ENCODE measurements around the gene COX17.

The COX17 gene

DNA sequence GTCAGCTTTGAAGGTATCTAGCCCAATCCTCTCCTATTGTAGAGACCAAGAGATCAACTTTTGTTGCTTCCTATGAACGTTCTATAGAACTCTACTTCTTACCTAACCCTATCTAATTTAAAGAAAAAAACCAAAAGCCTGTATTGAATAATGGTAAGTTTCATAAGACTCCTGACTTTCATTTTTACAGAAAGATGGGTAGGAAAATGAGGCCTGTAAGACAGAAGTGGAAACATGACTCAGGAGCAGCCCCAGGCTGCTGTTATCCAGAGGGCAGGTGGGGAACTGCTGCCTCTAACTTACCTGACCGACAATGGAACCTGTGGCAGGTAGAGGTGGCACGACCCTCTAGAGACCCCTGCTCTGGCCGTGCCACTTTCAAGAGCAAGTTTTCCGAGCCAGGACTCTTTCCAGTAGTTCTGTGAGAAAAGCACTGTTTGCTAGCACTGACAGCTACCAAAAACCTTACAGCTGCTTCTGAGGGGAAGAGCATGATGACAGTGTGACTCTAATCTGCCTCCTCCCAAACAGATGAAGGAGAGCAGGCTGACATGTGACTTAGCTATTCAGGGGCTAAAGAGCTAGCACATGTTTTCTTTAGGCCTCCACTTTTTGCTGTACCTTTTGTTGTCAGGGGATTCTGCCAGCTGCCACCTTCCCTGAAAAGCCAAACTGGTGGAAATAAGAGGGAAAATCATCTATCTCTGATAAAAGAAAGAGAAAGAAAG lies 34.3 kb downstream of the COX17 start:
- DNase-seq, result no peak

DNA sequence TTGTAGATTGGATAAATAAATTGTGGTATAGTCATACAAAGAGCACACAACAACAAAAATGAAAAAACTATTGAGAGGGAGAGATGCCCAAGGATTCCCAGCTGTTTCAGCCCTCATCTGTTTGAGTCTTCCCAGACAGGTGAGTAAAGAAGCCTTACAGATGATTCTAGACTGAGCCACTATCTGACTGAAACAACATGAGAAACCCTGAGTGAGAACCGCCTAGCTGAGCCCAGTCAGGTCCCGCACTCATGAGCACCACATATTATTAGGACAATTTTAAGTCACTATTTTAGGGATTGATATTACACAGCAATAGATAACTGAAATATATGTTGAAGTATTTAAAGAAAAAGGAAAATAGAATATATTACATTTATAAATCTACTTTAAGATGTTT lies 35.8 kb downstream of the COX17 start:
- no peak for DNase-seq

DNA sequence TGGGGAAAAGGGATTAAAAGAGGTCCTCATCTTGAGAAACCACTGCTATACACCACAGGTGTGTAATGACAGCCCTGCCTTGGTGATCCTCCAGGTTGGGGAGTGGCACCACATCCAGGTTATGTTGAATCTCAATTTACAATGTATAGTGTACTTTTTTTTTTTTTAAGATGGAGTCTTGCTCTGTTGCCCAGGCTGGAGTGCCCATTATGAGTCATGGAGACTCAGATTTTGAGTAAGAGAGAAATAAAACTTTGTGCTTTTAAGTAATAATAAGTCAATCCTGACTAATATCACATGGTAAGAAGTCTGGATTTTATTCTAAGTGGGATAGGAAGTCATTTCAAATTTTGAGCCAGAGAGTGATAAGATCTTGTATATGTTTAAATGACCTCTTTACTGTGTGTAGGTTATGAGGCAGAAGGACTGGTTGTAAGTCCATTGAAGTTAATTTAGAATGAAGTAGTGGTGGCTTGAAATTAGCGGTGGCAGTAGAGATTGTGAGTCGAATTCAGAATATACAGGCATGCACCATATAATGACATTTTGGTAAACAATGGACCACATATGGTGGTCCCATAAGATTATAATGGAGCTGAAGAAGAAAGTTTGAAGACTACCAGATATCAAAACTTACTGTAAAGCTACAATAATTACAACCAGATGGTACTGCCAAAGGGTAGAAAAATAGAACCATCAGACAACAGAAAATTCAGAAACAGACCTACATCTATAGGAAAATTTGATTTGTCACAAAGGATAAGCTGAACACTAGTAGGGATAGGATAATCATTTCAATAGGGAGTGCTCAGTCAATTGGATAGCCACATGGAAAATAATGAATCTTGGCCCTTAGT lies 37.5 kb downstream of the COX17 start:
- DNase-seq, result no peak

DNA sequence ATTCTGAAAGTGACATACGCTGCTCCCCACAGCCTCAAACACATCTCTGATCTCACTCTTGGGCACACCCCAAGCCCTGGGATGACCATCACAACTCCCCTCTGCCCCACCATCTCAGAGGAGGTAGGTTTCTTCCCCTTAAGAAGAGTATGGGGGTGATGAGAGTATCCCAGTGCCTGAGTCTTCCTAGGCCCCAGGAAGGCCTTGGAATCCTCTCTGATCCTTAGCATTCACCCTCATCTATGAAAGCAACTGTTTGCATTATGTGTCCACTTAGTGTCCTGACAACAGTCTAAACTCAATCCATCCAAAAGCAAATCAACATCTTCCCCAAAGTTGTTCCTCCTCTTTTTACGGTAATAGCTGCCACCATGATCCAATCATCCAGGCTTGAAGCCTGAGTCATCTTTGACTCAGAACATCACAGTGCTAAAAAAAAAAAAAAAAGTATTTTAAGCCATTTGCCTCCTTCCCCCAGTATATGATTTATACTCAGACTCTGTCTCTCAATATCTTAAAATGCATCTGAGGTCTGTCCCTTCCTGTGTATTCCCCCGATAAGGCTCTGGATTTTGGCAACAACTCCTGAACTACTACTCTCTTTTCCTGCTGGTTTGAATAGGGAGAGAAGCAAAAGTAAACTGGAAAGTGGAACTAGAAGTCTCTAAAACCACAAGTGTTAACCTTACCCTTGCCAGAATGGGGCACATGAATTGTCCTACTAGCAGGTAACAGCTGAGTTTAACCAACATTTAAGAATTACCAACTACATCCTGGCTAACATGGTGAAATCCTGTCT lies 39.3 kb downstream of the COX17 start:
- DNase-seq, result no peak

DNA sequence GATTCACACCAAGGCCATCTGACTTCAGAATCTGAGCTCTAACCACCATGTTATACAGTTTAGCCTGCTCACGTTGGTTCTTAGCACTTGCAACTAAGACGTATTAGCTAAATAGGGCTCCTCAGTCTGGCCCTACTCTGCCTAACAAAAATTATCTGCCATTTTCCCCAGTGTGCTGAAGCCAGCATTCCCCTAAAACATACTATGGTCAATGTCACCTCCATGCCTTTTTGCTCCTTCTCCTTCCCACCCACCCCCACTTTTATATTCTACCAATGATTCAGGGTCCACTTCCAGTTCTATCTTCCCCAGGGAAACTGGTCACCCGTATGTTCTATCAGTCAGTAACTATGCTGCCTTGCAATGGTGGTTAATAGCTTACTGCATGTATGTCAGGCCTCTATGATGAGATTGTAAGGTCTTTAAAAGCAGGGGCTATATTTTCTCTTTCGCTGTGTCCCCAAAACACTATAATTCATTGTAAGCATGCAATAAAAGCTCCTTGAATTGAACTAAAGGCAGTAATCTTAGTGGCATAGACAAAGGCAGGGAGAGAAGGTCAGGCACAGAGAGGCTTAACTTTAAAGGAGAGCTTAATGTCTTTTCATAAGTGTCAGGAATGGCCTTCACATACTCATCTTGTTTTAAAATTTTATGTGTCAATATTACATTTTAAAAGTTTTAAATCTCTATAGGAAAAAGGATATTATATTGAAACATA lies 40.2 kb downstream of the COX17 start:
- no peak for DNase-seq

DNA sequence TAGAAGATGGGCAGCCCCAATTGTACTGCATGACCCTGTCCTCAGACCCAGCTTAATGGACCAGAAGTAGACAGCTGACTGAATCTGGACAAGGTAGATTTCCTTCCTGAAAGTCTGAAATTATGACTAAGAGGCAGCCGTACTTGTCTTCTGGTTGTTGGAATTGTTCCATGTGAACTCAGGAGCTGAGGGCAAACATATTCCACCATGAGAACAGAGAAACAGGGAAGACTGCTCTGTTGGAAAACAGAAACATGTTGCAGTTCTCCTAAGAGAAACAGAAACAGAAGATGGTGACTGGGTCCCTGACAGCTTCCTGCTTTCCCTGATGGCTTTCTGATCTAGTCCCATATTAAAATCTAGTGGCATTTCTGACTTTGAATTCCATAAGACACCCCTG lies 41.0 kb downstream of the COX17 start:
- DNase-seq, result no peak

DNA sequence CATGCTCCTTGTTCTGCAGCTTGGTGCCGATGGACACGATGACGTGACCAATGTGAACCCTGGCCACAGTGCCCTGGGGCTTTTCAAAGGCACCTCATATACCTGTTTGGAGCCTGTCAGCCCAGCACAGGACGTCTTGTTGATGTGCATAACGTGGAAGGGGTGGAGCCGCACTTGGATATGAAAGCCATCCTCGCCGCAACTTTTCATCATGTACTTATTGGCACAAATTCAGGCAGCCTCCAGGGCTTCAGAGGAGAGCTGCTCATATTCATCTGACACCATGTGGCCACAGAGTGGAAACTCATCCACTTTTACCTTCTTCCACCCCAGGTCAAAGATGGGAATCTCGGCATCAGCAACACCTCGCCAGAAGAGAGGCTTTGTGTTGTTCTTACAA lies 41.5 kb downstream of the COX17 start:
- DNase-seq, result no peak

DNA sequence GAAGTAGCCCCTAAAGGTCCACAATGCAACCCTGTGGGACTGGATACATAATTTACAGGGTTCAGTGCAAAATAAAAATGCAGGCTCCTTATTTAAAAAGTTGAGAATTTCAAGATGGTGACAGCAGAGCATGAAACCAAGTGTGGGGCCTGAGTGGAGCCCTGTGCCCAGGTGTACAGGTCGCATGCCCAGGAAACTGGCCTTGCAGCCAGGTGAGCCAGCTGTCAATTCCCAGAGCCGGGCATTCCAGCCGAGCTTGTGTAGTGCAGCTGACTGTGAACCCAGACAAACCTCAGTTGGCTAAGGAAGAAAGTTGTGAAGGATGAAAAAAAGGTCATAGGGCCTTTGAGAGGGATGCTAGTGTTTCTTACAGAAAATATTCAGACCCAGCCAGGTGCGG lies 44.4 kb downstream of the COX17 start:
- no peak for DNase-seq

DNA sequence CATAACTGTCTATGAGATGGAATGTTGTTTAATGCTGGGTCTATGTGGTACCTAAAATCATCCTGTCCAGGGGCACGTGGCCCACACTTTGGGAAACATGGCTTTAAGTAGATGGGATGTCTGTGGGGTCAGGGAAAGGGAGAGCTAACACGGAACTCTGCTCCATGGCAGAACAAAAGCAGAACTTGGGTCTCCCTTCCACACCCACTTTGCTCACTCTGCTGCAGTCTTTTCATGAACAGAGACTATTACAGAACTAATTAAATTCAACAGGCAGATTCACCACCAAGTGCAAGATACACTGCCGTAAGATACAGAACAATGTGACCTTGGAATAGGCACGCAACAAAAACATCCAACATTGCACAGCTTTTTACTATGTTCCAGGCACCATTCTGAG lies 45.0 kb downstream of the COX17 start:
- no peak for DNase-seq

DNA sequence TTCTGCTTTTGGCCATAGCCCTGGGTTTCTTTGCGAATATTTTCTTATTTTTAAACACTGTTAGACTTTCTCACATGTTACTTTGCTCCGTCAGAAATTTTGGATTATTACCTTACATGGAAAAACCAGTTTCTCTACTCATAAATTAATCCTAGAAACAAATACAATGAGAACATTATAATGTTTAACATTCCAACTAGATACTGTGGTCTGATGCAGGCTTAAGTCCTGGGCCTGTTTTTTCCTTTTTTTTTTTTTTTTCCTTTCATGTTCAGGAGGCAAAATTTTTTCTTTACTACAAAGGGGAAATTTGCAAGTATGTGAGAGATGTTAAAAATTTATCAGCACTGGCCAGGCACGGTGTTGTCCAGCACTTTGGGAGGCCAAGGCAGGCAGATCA lies 45.7 kb downstream of the COX17 start:
- DNase-seq, result no peak

DNA sequence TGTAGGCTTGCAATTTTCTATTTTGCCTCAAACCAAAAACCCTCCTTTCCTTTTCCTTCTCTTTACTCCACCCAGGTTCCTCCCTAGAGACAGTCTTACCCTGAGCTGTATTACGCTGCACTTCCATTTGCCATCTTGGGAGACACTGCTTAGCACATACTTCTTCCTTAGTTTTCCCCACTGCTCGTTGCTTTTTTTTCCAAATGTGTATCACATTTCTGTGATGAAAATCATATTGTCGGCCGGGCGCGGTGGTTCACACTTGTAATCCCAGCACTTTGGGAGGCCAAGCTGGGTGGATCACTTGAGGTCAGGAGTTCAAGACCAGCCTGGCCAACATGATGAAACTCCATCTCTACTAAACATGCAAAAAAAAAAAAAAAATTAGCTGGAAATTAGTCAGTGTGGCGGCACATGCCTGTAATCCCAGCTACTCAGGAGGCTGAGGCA lies 46.3 kb downstream of the COX17 start:
- no peak for DNase-seq

DNA sequence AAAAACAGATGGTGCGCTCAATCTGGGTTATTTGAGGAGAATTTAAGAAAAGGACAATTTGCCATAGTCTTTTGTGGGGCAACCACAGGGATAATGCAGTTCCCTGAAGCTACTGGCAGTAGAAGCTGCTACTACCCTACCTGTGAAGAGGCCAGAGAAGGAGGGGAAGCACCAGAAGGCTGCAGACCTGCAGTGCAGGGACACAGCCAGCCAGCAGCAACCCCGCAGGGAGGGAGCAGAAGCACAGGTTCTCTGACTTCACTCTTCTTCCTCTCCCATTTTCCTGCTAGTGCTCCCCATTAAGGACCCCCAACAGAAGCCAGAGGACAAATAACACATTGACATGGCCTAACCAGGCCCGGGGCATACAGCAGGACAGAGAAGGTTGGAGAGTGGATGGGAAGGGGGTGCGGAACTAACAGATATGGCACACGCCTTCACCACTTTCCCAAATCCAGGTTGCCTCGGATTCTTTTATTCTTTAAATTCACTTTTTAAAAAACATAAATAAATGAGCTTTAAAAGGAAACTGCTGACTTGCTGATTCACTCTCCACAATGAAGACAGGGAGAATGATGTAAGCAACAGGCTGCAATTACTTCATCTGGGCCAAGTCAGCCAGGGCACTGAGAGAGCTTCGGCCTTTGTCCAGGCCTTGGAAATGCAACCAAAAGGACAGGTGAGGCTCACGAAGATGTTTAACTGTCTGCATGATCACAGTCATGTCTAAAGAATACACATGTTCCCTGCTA lies 46.9 kb downstream of the COX17 start:
- DNase-seq, result no peak

DNA sequence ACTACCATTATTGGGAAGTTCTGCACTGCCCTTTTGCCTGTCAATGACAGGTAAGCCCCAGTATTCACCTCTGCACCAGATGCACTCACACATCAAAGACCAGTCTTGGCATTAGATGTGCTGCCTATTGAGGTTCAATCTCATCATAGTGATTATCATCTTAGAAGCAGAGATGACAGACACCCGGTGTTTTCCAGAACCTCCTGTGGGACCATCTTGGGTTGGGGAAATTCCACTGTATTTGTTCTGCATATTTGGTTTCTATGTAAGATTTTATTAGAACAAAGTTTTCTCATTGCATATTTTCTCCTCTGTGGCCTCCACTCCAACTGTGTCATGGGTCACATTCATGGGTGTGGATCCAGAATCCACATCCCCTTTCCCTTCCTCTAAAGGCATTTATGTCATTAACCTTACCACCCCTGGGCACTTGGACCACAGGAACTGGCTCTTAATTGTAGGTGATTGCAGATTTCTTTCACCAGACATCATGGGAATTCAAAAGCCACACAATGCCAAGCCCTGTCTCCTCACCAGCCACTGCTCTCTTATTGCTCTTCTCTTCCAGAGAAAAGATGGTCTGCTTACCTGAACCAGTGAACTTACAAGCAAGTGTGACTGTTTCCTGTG lies 48.3 kb downstream of the COX17 start:
- no peak for DNase-seq

DNA sequence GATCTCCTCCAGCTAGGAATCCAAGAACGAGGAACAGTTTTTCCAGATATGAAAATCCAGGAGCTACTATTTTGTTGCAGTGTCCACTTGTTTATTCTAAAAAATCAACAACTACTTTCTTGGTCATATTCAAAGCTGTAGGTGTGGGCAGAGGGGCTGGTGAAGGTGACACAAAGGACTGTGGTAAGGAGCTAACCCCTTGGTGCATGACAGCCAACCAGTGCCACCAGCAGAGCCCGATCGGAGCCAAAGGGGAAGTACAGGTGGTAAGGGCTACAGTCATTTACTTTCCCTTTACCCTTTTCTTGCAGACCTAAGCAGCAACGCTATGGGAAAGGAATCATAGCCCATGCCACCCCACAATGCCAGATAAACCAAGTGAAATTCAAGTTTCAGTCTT lies 48.8 kb downstream of the COX17 start:
- DNase-seq, result no peak

DNA sequence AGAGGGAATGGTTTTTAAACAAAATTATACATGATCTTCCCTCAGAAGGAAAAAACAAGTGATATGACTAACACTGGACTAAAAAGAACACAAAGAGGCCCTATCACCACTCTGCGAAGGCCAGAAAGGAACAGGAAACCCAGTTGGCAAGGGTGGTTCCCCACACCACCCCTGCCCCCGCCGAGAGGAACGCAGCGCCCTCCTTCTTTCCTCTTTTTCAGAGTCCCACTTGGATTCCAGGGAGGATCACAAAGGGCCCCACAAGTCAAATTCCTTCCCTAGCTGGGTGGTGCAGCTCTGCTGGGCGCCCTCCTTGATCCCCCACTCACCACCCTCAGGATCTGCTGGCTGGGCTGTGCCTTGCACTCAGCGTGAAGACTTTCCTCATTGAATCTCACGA lies 49.7 kb downstream of the COX17 start:
- DNase-seq, result no peak

DNA sequence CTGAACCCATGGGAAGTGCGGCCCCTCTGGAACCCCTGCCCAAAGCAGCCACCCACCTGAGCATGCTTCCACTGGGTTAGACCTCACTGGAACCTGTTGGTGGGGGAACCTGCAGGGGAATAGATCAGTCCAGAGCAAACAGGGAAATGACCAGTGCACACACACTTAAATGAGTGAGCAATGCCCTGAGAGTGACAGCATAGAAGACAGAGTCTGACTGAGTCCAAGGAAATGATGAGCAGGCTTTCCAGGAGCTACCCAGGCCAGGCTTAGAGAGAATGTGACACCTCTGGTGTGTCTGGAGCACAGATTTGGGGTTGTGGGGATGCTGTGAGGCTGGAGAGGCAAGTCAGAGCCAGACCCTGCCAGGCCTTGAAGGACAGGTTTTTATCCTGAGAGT lies 51.0 kb downstream of the COX17 start:
- no peak for DNase-seq

DNA sequence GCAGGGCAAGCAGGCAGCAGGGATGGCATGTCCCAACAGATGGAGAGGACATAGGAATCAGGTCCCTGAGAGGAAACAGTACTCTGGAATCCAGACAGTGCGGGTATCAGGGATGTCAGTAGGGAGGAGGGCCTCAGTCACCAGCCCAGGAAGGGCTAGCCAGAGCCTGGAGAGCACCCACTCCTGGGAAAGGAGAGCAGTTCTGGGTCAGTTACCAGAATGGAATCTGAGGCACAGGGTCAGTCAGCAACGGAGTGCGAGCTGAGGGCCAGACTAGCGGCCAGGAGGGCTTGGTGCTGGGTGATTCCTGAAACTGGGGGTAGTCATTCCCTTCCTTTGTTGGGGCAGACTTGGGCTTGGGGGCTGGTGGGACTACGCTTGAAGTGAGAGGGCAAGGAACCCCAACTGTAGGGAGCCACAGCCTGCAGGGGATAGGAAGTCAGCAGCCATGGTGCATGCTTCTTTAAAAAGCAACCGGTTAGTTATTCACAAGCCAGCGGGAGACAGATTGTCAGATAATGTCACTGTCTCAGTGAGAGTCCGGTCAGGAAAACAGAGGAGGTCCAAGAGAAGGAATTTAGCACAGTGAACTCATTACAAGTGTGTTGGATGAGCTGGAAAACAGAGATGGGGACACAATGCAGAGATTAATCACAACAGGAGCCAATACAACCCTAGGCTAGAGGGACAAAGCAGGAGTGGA lies 51.6 kb downstream of the COX17 start:
- DNase-seq, result no peak

DNA sequence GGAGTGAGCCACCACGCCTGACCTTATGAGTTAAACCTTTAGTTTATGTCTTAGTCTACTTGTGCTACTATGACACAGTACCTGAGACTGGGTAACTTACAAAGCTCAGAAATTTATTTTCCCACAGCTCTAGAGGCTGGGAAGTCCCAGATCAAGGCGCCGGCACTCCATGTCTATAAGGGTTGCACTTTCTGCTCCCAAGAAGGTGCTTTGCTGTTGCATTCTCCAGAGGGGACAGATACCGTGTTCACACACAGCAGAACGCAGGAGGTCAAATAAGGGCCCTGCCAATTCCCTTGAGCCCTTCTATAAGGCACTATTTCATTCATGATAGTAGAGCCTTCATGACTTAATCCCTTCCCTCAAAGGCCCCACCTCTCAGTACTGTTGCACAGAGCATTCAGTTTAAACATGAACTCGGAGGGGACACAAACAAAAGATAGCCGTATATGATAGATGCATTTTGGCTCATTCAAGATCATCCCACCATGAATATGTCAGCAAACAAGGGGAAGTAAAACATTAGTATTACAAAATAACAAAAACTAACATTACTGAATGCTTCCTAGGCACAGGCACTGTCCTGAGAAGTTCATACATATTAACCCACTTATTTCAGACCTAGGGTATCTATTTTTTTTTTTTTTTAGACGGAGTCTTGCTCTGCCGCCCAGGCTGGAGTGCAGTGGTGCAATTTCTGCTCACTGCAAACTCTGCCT lies 53.0 kb downstream of the COX17 start:
- no peak for DNase-seq

DNA sequence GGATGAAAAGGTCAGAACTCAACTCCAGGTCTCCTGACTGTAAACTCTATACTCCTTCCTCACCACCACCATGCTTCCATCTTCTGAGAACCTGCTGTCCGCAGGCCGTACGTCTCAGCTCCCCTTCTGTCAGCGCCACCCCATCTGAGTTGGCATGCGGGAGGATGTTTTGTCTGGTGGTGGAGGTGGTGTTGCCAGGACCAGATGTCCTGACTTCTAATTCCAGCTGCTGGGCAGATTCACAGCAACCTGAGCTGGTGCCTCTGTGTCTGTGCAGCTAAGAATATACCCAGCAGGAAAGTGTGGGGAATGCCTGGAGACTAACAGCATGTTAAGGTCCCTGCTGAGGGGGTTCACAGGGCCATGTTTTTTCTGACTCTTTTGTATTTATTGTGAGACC lies 56.3 kb downstream of the COX17 start:
- no peak for DNase-seq
